Measurements from ENCODE around the gene PPP2R5D.
A peak's percentile ranks its signal among the peaks of the same experiment; 100 is the strongest.
"Not testable (repeated sequence)": the region's sequence is repeated elsewhere in the genome, so short reads cannot be mapped to it uniquely, and the experiment has no call there.

Gene PPP2R5D

DNA sequence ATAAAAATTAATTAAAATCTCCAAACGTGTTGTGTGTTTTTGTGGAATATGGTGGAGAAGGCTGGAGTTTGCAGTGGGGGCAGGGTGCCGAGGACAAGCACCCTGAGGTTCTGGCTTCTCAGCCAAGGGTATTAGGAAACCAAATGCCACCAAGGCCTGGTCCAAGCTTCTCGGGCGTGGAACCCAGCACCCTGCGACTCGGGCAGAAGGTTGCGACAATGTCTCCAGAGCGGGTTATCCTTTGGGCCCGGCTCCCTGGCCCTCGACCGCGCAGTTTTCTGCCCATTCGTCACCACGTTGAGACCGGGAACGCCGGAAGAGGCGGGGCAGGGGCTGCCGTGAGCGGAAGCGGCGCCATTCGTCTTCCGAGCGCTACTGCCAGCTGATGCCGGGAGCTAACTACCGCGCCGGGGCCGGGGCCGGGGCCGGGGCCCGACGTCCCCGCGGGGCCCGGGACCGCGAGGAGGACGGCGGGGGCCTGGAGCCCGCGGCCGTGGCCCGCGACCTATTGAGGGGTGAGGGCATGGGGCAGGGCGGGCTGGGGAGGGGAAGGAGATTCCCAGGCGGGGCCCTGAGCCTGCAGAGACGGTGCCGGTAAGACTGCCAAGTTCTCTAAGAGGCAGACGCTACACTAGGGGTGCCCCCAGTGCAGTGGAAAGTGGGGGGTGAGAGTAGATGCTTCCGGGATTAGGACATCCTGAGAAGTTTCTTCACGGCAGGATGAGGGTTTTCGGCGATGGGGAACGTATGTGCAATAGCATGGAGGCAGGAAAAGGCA is 37.1 kb downstream of the PPP2R5D start, which contains the start of gene RRP36:
TSS of gene RRP36 (plus strand) at position 354 of the 778 bp plus-strand sequence. CDS start at position 386, 32 bp downstream.
- peak in 57 of 58 donors; percentile 21 to 88 (median 69) for DNase-seq

DNA sequence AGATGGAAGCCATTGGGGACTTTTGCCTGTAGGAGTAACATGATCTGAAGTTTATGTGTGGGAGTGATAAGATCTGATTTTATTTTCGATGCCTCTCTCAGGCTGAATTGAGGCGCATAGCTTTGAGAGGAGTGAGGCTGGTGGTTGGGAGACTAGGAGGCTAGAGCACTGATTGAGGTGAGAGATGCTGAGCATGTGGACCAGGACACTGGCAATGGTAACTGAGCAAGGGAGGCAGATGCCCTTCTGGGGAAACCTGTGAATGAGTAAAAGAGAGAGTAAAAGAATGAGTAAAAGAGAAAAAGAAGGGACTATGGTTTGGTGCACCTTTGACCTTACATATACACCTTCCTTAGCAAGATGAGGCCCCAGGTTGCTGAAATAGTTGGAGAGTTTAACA is 40.1 kb downstream of the PPP2R5D start:
- no peak for DNase-seq

DNA sequence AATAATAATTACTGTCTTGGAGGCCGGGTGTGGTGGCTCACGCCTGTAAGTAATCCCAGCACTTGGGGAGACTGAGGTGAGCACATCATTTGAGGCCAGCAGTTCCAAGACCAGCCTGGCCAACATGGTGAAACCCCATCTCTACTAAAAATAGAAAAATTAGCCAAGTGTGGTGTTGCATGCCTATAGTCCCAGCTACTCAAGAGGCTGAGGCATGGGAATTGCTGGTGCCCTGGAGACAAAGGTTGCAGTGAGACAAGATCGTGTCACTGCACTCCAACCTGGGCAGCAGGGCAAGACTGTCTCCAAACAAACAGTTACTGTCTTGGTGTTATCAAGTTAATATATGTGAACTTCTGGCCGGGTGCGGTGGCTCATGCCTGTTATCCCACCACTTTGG is 42.0 kb downstream of the PPP2R5D start:
- DNase-seq = no peak

DNA sequence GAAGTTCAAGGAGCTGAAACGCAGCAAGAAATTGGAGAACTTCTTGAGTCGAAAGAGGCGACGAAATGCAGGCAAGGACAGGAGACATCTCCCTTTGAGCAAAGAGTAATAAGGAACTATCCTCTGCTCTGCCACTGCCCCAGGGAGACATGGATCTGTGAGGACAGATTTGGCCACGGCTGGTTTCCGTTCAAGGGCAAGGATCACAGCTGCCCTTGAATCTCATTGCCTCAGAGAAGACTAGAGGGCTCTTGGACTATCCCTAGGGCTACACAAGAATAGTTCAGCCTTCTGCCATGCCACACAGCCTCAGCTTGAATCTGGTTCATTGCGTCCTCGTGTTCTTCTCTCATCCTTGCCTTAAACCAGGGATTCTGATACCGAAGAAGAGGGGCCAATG is 44.8 kb downstream of the PPP2R5D start:
- no peak for DNase-seq

DNA sequence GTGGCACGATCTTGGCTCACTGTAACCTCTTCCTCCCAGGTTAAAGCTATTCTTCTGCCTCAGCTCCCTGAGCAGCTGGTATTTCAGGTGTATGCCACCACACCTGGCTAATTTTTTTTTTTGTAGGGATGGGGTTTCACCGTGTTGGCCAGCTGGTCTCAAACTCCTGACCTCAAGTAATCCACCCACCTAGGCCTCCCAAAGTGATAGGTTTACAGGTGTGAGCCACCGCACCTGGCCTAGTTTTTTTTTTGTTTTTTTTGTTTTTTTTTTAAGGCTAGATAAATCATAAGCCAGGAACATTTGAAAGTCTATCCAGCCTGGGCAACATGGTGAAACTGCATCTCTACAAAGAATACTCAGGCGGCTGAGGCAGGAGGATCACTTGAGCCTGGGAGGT is 48.0 kb downstream of the PPP2R5D start:
- DNase-seq = no peak

DNA sequence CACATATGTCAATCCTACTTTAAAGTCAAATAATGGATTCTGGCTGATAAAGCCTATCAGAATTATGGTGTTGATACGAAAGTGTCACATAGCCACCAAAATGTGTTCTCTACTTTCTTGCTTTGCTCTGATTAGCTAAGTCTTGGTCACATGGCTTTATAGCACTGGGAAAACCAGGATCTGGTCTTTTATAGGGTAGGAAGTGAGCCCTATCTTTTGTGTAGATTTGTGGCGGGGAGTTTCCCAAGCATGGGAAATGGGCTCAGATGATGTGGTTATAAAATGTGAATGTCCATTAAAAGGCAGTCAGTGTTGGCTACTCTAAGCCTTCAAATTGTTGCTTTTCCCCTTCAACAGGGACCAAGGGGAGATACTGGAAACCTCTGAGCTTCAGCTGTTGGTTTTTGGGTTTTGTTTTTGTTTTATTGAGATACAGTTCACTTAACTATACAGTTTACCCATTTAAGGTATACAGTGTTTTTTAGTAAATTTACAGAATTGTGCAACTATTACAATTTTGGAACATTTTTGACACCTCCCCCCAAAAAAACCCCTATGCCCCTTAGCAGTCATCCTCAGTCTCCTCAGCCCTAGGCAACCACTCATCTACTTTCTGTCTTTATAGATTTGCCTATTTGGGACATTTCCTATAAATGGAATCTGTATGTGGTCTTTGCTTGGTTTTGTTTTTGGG is 49.3 kb downstream of the PPP2R5D start:
- no peak for DNase-seq

DNA sequence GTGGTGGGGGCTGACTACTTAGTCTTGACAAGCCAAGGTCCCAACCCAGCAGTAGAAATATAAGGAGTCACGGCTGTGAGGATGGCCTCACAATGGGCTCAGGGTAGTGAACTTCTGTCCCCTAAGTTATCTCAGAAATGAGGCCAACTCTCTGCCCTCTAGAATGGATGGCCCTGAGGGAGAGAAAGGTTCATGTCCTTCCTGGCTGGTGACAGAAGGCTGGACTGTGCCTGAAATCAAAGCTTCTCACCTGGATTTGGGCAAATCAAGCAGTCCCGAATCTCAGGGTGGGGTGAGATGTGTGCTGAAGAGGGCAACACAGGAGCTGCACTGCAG is 49.8 kb downstream of the PPP2R5D start:
- DNase-seq = no peak

DNA sequence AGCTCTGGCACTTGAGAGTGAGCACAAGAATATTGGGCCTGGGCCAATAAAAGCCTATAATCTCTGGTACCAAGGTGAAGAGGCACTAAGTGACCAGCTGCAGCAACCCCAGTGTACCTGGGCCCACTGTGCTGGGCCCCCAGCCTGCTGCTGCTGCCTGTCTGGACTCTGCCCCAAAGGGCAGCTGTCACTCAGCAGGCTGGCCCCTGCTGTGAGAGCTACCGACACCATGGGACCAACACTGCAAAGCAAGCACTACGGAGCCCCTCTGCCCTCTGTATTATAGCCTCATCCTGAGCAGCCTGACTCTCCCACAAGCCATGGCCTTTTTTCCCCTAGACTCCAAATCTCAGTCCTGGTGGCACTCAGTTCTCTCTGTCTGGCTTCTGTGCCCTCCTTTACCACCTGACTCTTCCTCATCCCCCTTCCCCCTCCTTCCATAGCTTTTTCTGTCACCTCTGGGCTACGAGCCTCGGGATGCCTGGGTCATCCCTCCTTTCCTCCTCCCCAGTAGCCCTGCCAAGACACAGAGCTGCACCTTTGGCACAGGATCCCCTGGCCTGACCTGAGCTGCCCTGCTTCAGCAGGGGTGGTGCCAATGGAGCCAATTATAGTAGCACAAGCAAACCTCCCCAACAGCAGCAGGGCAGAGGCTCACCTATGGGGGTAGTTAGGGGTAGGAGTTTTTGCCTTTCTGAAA is 51.3 kb downstream of the PPP2R5D start:
- no peak for DNase-seq

DNA sequence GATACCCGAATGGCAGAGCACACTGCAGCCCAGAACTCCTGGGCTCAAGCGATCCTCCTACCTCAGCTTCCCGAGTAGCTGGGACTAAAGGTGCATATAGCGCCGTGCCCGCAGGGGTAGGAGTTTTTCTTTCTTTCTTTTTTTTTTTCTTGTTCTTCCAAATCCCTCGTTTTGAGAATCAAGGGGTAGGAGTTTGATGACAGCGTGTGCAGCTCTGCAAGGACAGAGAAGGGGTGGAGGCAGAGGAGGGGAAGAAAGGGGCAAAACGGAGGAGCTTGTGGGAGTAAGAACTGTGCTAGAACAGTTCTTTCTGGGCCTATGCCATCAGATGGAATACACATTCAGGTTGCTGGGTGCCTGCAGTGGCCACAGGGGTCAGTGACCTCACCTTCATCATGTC is 52.3 kb downstream of the PPP2R5D start:
- peak in 1 of 58 donors; percentile 7 for DNase-seq

DNA sequence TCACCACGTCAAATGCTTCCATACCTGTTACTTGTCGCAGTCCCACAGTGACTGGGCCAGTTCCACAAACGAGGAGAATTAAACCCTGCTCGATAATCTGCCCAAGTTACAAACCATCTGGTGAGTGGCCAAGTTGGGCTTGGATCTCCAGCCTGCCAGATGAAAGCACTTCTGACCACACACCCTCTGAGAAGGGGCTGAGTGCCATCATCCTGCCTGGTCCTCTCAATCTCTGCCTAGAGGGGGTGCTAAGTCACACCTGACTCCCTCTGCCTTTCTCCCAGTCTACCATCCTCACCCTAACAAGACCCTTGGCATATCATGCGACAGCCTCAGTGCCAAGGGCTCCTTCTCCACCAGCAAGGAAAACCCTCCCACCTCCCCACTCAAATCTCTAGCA is 52.8 kb downstream of the PPP2R5D start:
- no peak for DNase-seq

DNA sequence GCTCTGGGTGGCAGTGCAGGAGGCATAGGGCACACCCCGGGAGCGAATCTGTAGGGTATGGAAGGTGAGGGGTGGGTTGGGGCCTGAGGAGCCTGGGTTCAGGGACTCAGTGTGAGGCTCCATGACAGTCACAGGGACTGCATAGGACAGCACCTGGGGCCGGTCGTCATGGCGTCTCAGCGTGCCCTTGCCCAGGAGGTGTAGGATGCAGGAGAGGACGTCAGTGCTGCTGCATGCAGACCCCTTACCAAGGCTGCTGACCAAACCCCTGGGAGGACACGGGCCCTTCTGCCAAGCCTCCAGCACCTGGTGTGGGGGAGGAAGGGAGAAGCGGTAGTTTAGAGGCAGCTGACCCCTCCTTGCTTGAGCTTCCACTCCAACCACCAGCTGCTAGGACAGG is 53.3 kb downstream of the PPP2R5D start:
- no peak for DNase-seq

DNA sequence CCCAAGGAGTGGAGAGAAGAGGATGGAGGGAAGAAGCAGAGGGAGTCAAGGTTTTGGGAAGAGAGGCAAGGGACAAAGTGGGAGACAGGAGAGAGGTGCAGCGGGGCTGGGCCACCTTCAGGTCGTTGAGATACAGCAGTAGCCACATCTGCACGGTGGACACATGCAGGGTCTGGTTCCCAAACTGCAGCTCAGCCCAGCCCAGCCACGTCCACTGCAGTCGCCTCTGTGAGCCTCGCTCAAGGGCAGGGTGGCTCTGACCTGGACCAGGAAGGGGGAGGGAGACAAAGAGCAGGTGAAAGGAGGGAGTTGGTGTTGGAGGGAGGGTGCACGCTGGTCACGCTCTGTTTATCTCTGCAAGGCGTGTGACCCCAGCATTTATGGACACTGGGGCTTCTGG is 54.4 kb downstream of the PPP2R5D start:
- DNase-seq = no peak

DNA sequence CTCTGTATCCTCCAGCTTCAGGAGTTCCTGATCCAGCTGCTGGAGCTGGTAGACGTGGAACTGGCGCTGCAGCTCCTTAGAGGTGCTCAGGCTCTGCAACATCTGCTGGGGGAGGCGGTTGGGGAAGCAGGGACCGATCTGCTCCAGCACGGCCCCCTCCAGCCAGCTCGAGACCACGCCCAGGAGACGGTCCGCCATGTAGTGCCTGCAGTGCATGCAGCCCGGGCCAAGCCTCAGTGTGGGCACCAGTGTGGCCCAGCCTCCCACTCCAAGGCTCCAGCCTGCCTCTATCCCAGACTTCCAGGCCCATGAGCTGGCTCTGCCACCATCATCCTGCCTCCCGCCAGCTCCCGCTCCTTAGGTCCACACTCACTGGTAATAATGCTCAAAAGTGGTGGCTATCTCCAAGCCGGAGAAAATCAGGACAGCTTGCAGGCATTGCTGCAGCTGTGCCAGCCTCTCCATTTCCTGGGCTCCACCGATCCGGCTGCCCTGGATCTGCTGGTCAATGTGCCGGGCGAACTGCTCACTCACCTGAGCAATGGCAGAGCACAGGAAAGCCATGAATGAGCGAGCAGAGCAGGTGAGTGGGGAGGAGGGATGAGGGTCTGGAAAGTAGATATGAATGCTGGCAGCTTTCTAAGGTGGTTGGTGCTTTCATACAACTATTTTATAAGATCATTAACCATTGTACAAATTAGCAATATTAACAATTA is 56.3 kb downstream of the PPP2R5D start:
- DNase-seq = no peak

DNA sequence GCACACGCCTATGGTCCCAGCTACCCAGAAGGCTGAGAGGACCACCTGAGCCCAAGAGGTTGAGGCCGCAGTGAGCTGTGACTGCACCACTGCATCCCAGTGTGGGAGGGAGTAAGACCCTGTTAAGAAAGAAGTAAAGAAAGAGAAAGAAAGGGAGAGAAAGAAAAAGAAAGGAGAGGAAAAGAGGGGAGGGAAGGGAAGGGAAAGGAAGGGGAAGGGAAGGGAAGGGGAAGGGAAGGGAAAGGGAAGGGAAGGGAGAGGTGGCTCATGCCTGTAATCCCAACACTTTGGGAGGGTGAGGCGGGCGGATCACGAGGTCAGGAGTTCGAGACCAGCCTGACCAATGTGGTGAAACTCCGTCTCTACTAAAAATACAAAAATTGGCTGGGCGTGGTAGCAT is 57.1 kb downstream of the PPP2R5D start:
- not testable (repeated sequence) for DNase-seq

DNA sequence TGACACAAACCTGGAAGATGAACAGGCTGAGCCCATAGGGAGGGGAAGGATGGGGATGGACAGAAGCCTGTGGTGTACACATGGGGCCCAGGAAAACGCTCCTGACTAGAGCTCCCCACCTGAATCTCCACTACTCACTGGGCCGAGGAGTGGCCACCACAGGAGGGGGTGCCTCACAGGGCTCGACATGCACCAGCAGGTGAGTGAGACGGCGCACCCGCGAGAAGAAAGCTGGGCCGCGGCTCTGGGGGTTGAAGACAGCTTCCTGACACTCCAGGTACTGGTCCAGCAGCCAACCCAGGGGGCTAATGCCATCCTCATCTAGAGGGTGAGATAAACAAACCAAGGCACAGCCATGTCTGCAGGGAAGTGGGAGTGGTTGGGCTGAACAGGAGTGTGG is 58.9 kb downstream of the PPP2R5D start:
- DNase-seq = no peak

DNA sequence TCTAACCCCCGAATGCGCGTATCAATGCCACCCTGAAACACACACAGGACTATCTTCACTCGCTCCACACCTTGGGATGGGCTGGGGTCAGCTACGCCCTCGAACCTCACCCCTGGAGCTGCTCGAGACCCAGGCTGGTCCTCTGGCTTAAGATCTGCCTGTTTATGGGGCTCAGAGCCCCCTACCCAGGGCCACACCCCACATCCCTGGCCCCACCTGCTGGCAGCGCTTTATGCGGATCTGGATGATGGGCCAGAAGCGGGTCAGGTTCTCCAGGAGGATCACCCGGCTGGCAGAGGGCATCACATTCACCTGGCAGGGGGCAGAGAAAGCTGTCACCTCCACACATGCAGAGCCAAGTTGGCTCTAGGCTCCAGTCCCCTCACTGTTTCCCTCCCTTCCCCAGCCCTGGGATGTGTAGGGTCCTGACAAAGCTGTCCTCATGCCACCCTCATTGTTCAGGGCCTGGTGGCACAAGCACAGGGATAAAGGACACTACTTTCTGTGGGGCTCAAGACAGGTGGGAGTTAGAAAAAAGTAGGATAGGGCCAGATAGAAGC is 61.1 kb downstream of the PPP2R5D start:
- DNase-seq = no peak

DNA sequence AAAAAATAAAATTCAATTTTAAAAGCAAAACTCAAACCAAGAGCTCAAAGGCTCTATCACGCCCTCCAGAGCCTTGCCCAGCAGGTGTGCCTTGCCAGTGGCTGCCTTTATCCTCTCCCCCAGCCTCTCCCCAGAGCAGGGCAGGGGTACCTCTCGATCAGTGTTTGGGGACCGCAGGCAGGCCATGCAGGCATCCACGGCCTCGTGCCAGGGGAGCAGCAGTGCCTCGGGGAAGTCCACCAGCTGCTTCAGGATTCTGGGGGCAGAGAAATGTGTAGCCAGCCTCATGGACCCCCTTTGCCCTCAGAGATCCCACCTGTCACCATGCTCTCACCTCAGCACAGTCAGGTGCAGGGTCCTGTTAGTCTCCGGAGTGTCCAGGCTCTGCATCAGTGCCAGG is 63.6 kb downstream of the PPP2R5D start:
- no peak for DNase-seq

DNA sequence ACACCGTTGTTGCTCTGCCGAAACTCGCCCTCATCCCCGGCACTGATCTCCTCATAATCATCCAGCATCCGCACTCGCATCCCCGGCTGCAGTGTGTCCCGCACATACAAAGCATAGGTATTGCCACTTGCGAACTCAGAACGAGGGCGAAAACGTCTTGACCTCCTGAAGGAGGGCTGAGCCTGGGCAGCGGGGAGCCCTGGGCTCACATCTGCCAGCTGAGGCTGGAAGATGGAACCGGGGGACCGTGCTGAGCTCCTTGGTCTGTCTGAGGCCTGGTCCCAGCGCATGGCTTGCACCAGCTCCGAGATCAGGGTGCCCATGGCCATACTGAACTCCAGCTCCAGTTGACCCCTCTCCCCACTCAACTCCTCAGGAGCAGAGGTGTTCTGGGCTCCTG is 66.6 kb downstream of the PPP2R5D start:
- no peak for DNase-seq

DNA sequence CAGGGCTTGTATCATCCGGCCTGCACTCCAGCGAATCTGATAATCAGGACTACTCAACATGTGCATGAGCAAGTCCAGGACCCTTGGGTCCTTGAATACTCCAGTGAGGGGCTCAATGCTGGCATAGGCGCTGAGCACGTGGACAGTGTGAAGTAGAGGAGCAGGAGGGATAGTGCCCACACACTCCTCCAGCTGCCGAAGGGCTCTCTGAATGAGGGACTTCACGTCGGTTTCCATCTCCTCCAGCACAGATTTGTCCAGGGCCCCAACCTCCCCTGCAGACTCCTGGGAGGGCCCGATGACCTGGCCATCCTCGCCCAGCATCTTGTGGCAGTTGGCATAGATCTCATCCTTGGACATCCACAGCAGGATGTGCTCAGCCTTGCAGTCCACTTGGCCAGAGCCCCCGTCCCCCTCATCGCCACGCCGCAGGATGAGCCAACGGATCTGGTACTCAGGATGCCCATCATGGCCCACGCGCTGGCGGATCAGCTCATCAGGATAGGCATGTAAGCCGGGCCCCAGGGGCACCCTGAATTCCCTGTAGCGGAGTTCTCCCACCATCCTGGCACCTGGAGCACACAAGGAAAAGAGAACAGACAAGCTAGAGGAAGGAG is 68.0 kb downstream of the PPP2R5D start:
- DNase-seq = no peak

DNA sequence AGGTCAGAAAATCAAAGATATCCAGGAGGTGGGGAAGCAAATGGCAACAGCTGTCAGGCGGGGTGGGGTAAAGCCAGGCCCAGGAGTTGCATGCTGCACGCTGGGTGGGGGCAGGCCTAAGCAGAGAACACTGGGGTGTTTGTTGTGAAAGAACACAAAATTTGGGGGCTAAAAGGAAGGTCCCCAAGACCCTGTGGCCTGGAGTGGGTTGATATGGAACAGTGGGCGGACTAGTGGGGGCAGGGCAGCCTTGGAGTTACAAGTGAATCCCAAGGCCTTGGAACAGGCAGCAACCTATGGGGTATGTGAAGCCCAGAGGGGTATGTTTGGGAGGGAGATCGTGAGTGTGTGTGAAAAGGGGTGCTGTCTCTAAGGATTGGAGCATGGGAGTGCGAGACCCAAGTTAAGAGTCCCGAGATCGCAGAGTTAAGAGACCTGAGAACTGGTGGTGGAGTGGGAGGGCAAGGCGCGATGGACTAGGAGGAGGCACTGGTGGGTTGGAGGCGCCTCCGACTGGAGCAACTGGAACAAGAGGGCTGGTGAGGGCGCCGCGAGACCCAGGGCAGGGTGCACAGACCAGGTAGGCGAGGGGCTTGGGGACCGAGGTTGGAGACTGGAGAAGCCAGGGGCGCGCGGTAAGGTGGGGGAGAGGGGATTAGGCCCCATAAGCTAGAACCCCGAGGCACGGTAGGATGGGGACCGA is 68.6 kb downstream of the PPP2R5D start:
- DNase-seq = peak in 4 of 58 donors; percentile 8 to 40 (median 31)
